ENCODE results near the gene SHMT2. TPM values are rescaled to one million over a fixed set of nuclear protein-coding genes. Genes with fewer than 3 reads are reported as not detected.

Gene SHMT2
- total RNA-seq = 10 to 100 TPM; 49.6 to 51.4 TPM

DNA sequence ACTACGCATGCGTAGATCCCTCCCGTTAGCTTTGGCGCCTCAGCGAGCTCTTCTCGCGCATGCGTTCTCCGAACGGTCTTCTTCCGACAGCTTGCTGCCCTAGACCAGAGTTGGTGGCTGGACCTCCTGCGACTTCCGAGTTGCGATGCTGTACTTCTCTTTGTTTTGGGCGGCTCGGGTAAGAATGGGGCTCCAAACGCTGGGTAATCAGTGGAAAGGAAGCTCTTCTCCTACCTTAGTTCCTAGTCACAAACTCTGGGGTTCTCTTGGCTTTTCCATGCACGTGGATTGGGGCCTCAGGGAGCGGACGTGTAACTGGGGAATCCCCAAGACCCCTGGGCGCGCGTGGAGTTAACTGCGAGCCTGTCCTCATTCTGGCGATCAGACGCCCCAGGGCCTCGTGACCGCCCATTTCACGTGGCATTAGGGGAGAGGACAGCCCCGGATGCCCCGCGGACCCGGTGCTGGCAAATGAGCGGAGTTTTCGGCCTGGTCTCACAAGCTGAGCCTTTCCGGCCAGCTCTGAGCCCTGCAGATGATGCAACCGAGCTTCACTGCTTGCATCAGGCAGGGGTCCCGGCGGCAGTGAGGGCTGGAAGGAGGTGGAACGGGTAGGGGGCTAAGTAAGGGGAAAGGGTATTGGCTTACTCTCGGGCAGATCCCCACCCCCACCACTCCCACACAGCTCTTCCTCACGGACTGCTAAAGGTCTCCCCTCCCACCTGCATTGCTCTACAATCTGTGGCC is at the start of gene SHMT2:
Gene SHMT2 (plus strand): TSS at position 78 of the 747 bp plus-strand sequence. CDS start 68 bp downstream, at position 146.
- Histone ChIP-seq H3K4me3 (peak within 1 kb of the TSS; percentile 43 to 56), H3K4me1 (replicated peaks) (peaks cover 9% of the 10 kb centered on the region), H3K27ac (peak within 1 kb of the TSS in 1 of 2 donors; percentile 53), H3K27me3 (replicated peaks; ENCODE audit: insufficient read depth) (peaks cover 7% of the 10 kb centered on the region), H3K36me3 (no peaks in the 10 kb centered on the region), H3K9me3 (no peaks in the 10 kb centered on the region)
- WGBS = under 1% methylated on average over 38 of the region's 42 CpGs
- TF ChIP-seq, protein P1, sequence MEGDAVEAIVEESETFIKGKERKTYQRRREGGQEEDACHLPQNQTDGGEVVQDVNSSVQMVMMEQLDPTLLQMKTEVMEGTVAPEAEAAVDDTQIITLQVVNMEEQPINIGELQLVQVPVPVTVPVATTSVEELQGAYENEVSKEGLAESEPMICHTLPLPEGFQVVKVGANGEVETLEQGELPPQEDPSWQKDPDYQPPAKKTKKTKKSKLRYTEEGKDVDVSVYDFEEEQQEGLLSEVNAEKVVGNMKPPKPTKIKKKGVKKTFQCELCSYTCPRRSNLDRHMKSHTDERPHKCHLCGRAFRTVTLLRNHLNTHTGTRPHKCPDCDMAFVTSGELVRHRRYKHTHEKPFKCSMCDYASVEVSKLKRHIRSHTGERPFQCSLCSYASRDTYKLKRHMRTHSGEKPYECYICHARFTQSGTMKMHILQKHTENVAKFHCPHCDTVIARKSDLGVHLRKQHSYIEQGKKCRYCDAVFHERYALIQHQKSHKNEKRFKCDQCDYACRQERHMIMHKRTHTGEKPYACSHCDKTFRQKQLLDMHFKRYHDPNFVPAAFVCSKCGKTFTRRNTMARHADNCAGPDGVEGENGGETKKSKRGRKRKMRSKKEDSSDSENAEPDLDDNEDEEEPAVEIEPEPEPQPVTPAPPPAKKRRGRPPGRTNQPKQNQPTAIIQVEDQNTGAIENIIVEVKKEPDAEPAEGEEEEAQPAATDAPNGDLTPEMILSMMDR (IDR thresholded peaks at IDR 0.05) = no peak
- TF ChIP-seq POLR2AphosphoS5 (IDR thresholded peaks at IDR 0.05) (peak; percentile 95), POLR2A (IDR thresholded peaks at IDR 0.05) (peak; percentile 43)
- intact Hi-C loops (cut with DNase I) = no loop called here
- peak; percentile 91 for DNase-seq (ENCODE audit: low spot score)

DNA sequence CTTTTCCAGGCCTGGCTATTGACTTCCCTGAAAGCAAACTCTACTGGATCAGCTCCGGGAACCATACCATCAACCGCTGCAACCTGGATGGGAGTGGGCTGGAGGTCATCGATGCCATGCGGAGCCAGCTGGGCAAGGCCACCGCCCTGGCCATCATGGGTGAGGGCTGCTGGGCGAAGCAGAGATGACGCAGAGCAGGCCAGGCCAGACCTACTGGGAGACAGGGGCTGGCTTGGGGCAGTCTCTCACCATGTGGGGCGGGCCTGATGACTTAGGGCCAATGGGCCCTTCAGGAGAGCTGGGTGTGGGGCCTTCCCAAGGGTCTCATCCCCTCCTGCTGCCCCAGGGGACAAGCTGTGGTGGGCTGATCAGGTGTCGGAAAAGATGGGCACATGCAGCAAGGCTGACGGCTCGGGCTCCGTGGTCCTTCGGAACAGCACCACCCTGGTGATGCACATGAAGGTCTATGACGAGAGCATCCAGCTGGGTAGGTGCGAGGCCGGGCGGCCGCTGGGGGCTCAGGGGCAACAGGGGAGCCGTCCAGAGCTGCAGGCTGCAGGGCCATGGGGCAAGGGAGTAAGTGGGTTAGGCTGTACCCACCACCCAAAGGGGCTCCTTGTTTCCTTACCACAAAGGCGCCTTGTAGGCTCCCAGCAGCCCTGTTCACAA is 49.1 kb upstream of the SHMT2 start:
- intact Hi-C loops (cut with DNase I) = loop anchor here (5.0 kb wide), 1 partner anchor 113 kb away; no protein-coding TSS in a partner anchor
- WGBS = 93% methylated on average over 18 of the region's 20 CpGs
- TF ChIP-seq POLR2AphosphoS5 (IDR thresholded peaks at IDR 0.05) (no peak), POLR2A (IDR thresholded peaks at IDR 0.05) (no peak)
- TF ChIP-seq, protein P1 (IDR thresholded peaks at IDR 0.05) = no peak

DNA sequence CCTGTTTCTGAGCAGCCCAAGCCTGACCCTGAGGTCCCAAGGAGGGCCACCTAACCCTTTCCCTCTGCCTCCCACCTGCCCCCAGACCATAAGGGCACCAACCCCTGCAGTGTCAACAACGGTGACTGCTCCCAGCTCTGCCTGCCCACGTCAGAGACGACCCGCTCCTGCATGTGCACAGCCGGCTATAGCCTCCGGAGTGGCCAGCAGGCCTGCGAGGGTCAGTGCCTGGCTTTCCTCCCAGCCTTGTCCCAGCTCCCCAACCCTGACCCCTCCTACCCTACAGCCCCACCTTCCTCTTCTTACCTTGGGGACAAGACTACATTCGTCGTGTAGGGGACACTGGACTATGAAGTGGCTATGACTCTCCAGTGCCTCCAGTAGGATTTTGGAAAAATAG is 48.4 kb upstream of the SHMT2 start:
- Histone ChIP-seq H3K9me3 (no peaks in the 10 kb centered on the region), H3K4me1 (replicated peaks) (no peaks in the 10 kb centered on the region), H3K27ac (no peak overlapping the region), H3K27me3 (replicated peaks; ENCODE audit: insufficient read depth) (no peaks in the 10 kb centered on the region), H3K4me3 (no peak overlapping the region), H3K36me3 (peaks cover 5 to 40% of the 10 kb centered on the region in 2 donors)
- WGBS = 51% methylated on average over 9 of the region's 9 CpGs
- TF ChIP-seq POLR2AphosphoS5 (IDR thresholded peaks at IDR 0.05) = no peak
- no peak for TF ChIP-seq POLR2A (IDR thresholded peaks at IDR 0.05)
- TF ChIP-seq, protein P1 (IDR thresholded peaks at IDR 0.05) = no peak
- intact Hi-C loops (cut with DNase I) = loop anchor here (5.0 kb wide), 1 partner anchor 114 kb away; no protein-coding TSS in a partner anchor
- no peak for DNase-seq (ENCODE audit: low spot score)

More for the DNA sequence above, 49.1 kb upstream of the SHMT2 start:
- Histone ChIP-seq H3K27me3 (replicated peaks; ENCODE audit: insufficient read depth) (no peaks in the 10 kb centered on the region), H3K27ac (no peak overlapping the region), H3K9me3 (no peaks in the 10 kb centered on the region), H3K4me3 (no peak overlapping the region), H3K36me3 (peaks cover 3 to 38% of the 10 kb centered on the region in 2 donors), H3K4me1 (replicated peaks) (peaks cover 3% of the 10 kb centered on the region)
- no peak for DNase-seq (ENCODE audit: low spot score)

DNA sequence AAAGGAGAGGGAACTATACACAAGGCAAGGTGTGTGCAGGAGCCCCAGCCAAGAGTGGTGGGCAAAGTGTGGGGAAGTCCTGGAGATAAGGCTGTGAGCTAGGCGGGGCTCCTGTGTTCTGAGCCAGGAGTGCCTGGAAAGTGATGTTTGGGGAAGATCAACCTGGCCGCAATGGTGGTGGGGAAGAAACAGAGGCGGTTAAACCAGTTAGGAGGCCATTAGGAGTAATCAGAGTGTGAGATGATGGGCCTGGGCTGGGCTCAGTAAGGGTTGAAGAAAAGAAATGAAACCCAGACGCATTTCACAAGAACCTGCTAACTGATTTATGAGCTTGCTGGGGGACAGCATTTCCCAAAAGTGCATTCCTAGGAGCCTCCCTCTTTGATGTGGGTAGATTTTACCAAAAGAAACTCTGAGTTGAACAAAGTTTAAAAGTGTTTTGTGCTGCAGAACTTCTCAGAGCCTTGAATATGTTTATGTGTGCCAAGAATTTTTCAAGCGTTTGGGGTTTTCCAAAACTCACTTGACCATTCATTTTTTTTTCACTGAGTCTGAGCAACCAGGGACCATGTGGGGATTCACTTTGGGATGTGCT is 47.9 kb upstream of the SHMT2 start:
- intact Hi-C loops (cut with DNase I) = loop anchor here (2.0 to 5.0 kb wide), 2 partner anchors 57 to 114 kb away; no protein-coding TSS in a partner anchor
- 41% methylated on average over 5 of the region's 5 CpGs for WGBS
- no peak overlapping the region for H3K4me3 ChIP-seq
- DNase-seq (ENCODE audit: low spot score) = no peak
- H3K36me3 ChIP-seq = peaks cover 6 to 40% of the 10 kb centered on the region in 2 donors
- H3K9me3 ChIP-seq = no peaks in the 10 kb centered on the region
- no peaks in the 10 kb centered on the region for H3K4me1 ChIP-seq (replicated peaks)
- no peaks in the 10 kb centered on the region for H3K27me3 ChIP-seq (replicated peaks; ENCODE audit: insufficient read depth)
- TF ChIP-seq, protein P1 (IDR thresholded peaks at IDR 0.05) = no peak
- TF ChIP-seq POLR2AphosphoS5 (IDR thresholded peaks at IDR 0.05) = no peak
- no peak for TF ChIP-seq POLR2A (IDR thresholded peaks at IDR 0.05)
- no peak overlapping the region for H3K27ac ChIP-seq

Data from prostate gland (tissue), 2 donors.